ENCODE data around the gene GEMIN7.

Gene GEMIN7

GRCh38 chr19:45099467-45100191 is 20.6 kb downstream of the GEMIN7 start:
- no peak for DNase-seq
- Histone ChIP-seq H4K20me1 (ENCODE audit: insufficient read depth, low read length) (peaks cover 12% of the 10 kb centered on the region; the same call in 1 of the 2 replicates), H3K9me2 (replicated peaks; ENCODE audit: insufficient read depth, low read length) (no peaks in the 10 kb centered on the region), H3K4me1 (ENCODE audit: low read length) (peaks cover 24% of the 10 kb centered on the region), H3K36me3 (replicated peaks; ENCODE audit: insufficient read depth, low read length) (no peaks in the 10 kb centered on the region), H3K9me3 (replicated peaks; ENCODE audit: insufficient read depth, low read length) (no peaks in the 10 kb centered on the region), H3F3A (ENCODE audit: insufficient read depth, low read length) (peaks cover 5% of the 10 kb centered on the region; the same call in 1 of the 2 replicates), H2AFZ (ENCODE audit: low read length) (no peak overlapping the region), H3K27me3 (replicated peaks; ENCODE audit: insufficient read depth, low read length) (no peaks in the 10 kb centered on the region), H3K27ac (ENCODE audit: low read length) (no peak overlapping the region), H3K4me2 (ENCODE audit: low read depth, low read length) (no peak overlapping the region), H3K79me2 (ENCODE audit: low read length) (peaks cover 100% of the 10 kb centered on the region), H3K9ac (ENCODE audit: low read length) (no peak overlapping the region), H3K4me3 (ENCODE audit: low read length) (no peak overlapping the region)
- TF ChIP-seq EZH2phosphoT487 (IDR thresholded peaks at IDR 0.05; ENCODE audit: low read length) (no peak), EZH2 (optimal IDR thresholded peaks at IDR 0.05; ENCODE audit: low read depth, low read length) (no peak), CTCF (IDR thresholded peaks at IDR 0.05; ENCODE audit: low read length) (no peak)

GRCh38 chr19:45100201-45100600 is 21.1 kb downstream of the GEMIN7 start:
- H4K20me1 ChIP-seq (ENCODE audit: insufficient read depth, low read length), result peaks cover 12% of the 10 kb centered on the region; the same call in 1 of the 2 replicates
- H3K4me2 ChIP-seq (ENCODE audit: low read depth, low read length), result no peak overlapping the region

GRCh38 chr19:45100846-45101252 is 21.8 kb downstream of the GEMIN7 start:
- H3K27ac ChIP-seq (ENCODE audit: low read length), result no peak overlapping the region
- no peaks in the 10 kb centered on the region for H3K9me3 ChIP-seq (replicated peaks; ENCODE audit: insufficient read depth, low read length)
- H4K20me1 ChIP-seq (ENCODE audit: insufficient read depth, low read length), result peaks cover 12% of the 10 kb centered on the region; the same call in 1 of the 2 replicates
- no peak overlapping the region for H2AFZ ChIP-seq (ENCODE audit: low read length)
- H3K36me3 ChIP-seq (replicated peaks; ENCODE audit: insufficient read depth, low read length), result no peaks in the 10 kb centered on the region
- no peak overlapping the region for H3K9ac ChIP-seq (ENCODE audit: low read length)
- no peaks in the 10 kb centered on the region for H3K27me3 ChIP-seq (replicated peaks; ENCODE audit: insufficient read depth, low read length)
- no peak for DNase-seq
- no peak for TF ChIP-seq EZH2phosphoT487 (IDR thresholded peaks at IDR 0.05; ENCODE audit: low read length)
- TF ChIP-seq EZH2 (optimal IDR thresholded peaks at IDR 0.05; ENCODE audit: low read depth, low read length), result no peak
- no peak for TF ChIP-seq CTCF (IDR thresholded peaks at IDR 0.05; ENCODE audit: low read length)
- peaks cover 30% of the 10 kb centered on the region for H3K4me1 ChIP-seq (ENCODE audit: low read length)
- no peak overlapping the region for H3K4me2 ChIP-seq (ENCODE audit: low read depth, low read length)
- peaks cover 7% of the 10 kb centered on the region; the same call in 1 of the 2 replicates for H3F3A ChIP-seq (ENCODE audit: insufficient read depth, low read length)
- H3K4me3 ChIP-seq (ENCODE audit: low read length), result no peak overlapping the region
- H3K79me2 ChIP-seq (ENCODE audit: low read length), result peaks cover 100% of the 10 kb centered on the region
- H3K9me2 ChIP-seq (replicated peaks; ENCODE audit: insufficient read depth, low read length), result no peaks in the 10 kb centered on the region

More at GRCh38 chr19:45100201-45100600, 21.1 kb downstream of the GEMIN7 start:
- H3K4me1 ChIP-seq (ENCODE audit: low read length), result peaks cover 26% of the 10 kb centered on the region
- no peak for TF ChIP-seq CTCF (IDR thresholded peaks at IDR 0.05; ENCODE audit: low read length)
- TF ChIP-seq EZH2 (optimal IDR thresholded peaks at IDR 0.05; ENCODE audit: low read depth, low read length), result no peak
- TF ChIP-seq EZH2phosphoT487 (IDR thresholded peaks at IDR 0.05; ENCODE audit: low read length), result no peak
- no peaks in the 10 kb centered on the region for H3K27me3 ChIP-seq (replicated peaks; ENCODE audit: insufficient read depth, low read length)
- peaks cover 100% of the 10 kb centered on the region for H3K79me2 ChIP-seq (ENCODE audit: low read length)
- DNase-seq, result no peak
- H3K9me3 ChIP-seq (replicated peaks; ENCODE audit: insufficient read depth, low read length), result no peaks in the 10 kb centered on the region
- H3K9ac ChIP-seq (ENCODE audit: low read length), result no peak overlapping the region
- no peak overlapping the region for H2AFZ ChIP-seq (ENCODE audit: low read length)
- H3F3A ChIP-seq (ENCODE audit: insufficient read depth, low read length), result peaks cover 7% of the 10 kb centered on the region; the same call in 1 of the 2 replicates
- no peaks in the 10 kb centered on the region for H3K9me2 ChIP-seq (replicated peaks; ENCODE audit: insufficient read depth, low read length)
- no peaks in the 10 kb centered on the region for H3K36me3 ChIP-seq (replicated peaks; ENCODE audit: insufficient read depth, low read length)
- no peak overlapping the region for H3K27ac ChIP-seq (ENCODE audit: low read length)
- no peak overlapping the region for H3K4me3 ChIP-seq (ENCODE audit: low read length)

Data from MM.1S (cell line).